GM12878 (cell line): Measurements from ENCODE around the gene TRMU. TPM values are rescaled to one million over a fixed set of nuclear protein-coding genes. Genes with fewer than 3 reads are reported as not detected.

Experiments
- ATAC-seq: fragments of 200-7000 bp; cut with Tn5 transposase; 3 replicates; pipeline ENCODE4 v1.9.1; 2020; ENCODE audit warnings: mild to moderate bottlenecking, moderate library complexity
- BruUV-seq: library from RNA; stranded (reverse); fragments of 400-500 nt; replicated peaks from 2 replicates; lab custom pipeline; 2021; lab: Mats Ljungman, UMichigan
- CTCF ChIA-PET: fragments of 300-600 bp; sonication (Branson Sonifier 250); formaldehyde crosslinking; extraction: SDS; loops from one replicate; lab custom pipeline; 2021; ENCODE audit warnings: inconsistent platforms; lab: Yijun Ruan, JAX
- POLR2A ChIA-PET: fragments of 350-600 bp; formaldehyde crosslinking; extraction: SDS; loops from one replicate; lab custom pipeline; 2021; ENCODE audit warnings: inconsistent platforms; lab: Charles Lee
- RAD21 ChIA-PET: fragments of 300-600 bp; sonication (Branson Sonifier 250); formaldehyde crosslinking; loops from one replicate; lab custom pipeline; 2023; ENCODE audit warnings: antibody characterized with exemption; ENCODE audit not compliant: unreplicated experiment; lab: Charles Lee
- SMC1A ChIA-PET: fragments of 300-600 bp; sonication (Branson Sonifier 250); formaldehyde crosslinking; loops from one replicate; lab custom pipeline; 2023; ENCODE audit not compliant: unreplicated experiment, uncharacterized antibody; lab: Charles Lee
- DNase-seq: peaks from one replicate; pipeline ENCODE4 v3.0.0-alpha.2; 2011; ENCODE audit warnings: low read depth, low spot score
- FAIRE-seq: peaks from 3 replicates; lab custom pipeline; 2011; peaks lifted over from hg19 to GRCh38; lab: Jason Lieb, UNC
- H2AFZ ChIP-seq: 2 replicates; pipeline ENCODE4 v1.6.0; 2011; ENCODE audit warnings: low read depth, low read length, control low read depth; ENCODE audit not compliant: control insufficient read depth
- H3K27ac ChIP-seq: 2 replicates; pipeline ENCODE4 v1.5.1; 2011; ENCODE audit warnings: control low read depth; ENCODE audit not compliant: control insufficient read depth, insufficient read depth
- H3K27me3 ChIP-seq, 2 experiments: replicated peaks in 1 of 2; 2 replicates each; pipeline versions ENCODE4 v1.6.0 to v1.6.1; 2011; ENCODE audit warnings: low read length in 1 of 2; ENCODE audit not compliant: control insufficient read depth in 2 of 2, insufficient read depth in 2 of 2
- H3K36me3 ChIP-seq, 2 experiments: 2 replicates each; pipeline ENCODE4 v1.5.1; 2011; ENCODE audit warnings: low read length in 1 of 2; ENCODE audit not compliant: control insufficient read depth in 2 of 2, insufficient read depth in 2 of 2
- H3K4me1 ChIP-seq: 2 replicates; pipeline ENCODE4 v1.6.1; 2011; ENCODE audit warnings: mild to moderate bottlenecking, low read length, moderate library complexity, mixed read lengths; ENCODE audit not compliant: control insufficient read depth, insufficient read depth
- H3K4me2 ChIP-seq: 2 replicates; pipeline ENCODE4 v1.6.0; 2011; ENCODE audit warnings: control low read depth; ENCODE audit not compliant: control insufficient read depth, insufficient read depth
- H3K4me3 ChIP-seq: fragments of 200-600 bp; sonication (generic); 2 replicates; pipeline ENCODE4 v1.5.1; 2016
- H3K79me2 ChIP-seq: 2 replicates; pipeline ENCODE4 v1.6.0; 2011; ENCODE audit warnings: low read length; ENCODE audit not compliant: control insufficient read depth, insufficient read depth
- H3K9ac ChIP-seq: 2 replicates; pipeline ENCODE4 v1.8.0; 2011; ENCODE audit warnings: low read length, control low read depth, mixed read lengths; ENCODE audit not compliant: control insufficient read depth, insufficient read depth
- H3K9me3 ChIP-seq: replicated peaks from 3 replicates; pipeline ENCODE4 v1.5.1; 2011; ENCODE audit warnings: mild to moderate bottlenecking, low read length; ENCODE audit not compliant: control insufficient read depth, insufficient read depth
- H4K20me1 ChIP-seq: 2 replicates; pipeline ENCODE4 v1.6.0; 2011; ENCODE audit not compliant: control insufficient read depth, insufficient read depth
- PAX5 ChIP-seq: IDR thresholded peaks from 2 replicates; pipeline ENCODE4 v1.6.1; 2011; ENCODE audit warnings: low read depth, low read length, borderline replicate concordance
- WGBS: methylation state at CpG from one replicate; pipeline ENCODE4 v1.1.6; 2016; ENCODE audit warnings: low lambda C conversion rate; ENCODE audit not compliant: insufficient replicate concordance, insufficient coverage; ENCODE audit errors: missing lambda C conversion rate; 5-methylcytosine and 5-hydroxymethylcytosine counted together
- in situ Hi-C: fragments of 300-500 bp; cut with MboI; formaldehyde crosslinking; loops from 9 replicates; pipeline ENCODE4 v1.14.3; 2018; ENCODE audit warnings: mixed read lengths
- intact Hi-C: fragments of 100-400 bp; cut with micrococcal nuclease; formaldehyde crosslinking; loops from one replicate; pipeline ENCODE4 v1.14.2; 2022; ENCODE audit not compliant: unreplicated experiment
- polyA plus RNA-seq, 11 experiments: library from polyadenylated mRNA; depleted of rRNA in 4 of 11; unstranded in 6 of 11; stranded (reverse) in 5 of 11; fragments of >200 nt; fragmentation: Nextera tagmentation in 4 of 11; fragmentation: Illumina TruSeq in 1 of 11; extraction: Ambion mirVana in 4 of 11; extraction: Trizol in 1 of 11; gene quantifications; 1 replicate in 1 of 11; 2 replicates in 10 of 11; pipeline versions ENCODE4 v1.2.1 to v1.2.3, GENCODE V29; 2011 to 2016; ENCODE audit warnings: inconsistent platforms in 2 of 11, missing spikeins in 2 of 11, low read depth in 1 of 11
- total RNA-seq, 4 experiments: library from RNA; depleted of rRNA in 3 of 4; stranded (reverse); fragments of >200 nt in 3 of 4; fragmentation: Illumina TruSeq in 1 of 4; extraction: Trizol in 1 of 4; gene quantifications; 2 replicates each; pipeline versions ENCODE4 v1.2.1 to v1.2.3, GENCODE V29; 2013 to 2021
- TF ChIP-seq, protein P1 (sequence below): IDR thresholded peaks from 2 replicates; pipeline ENCODE4 v1.6.1; 2011; ENCODE audit warnings: mild to moderate bottlenecking, low read depth, low read length, moderate library complexity; ENCODE audit not compliant: insufficient replicate concordance
- TF ChIP-seq, protein P2 (sequence below): IDR thresholded peaks from 2 replicates; pipeline ENCODE4 v1.6.1; 2012; ENCODE audit warnings: low read depth, low read length, improper control_type of control experiment

TRMU gene
- total and polyA plus RNA-seq, 10 of the 15 experiments (the other 5 are each of a cell fraction or from before 2014, with no cell fraction given) = 3.5 to 57.0 (median 44.0) TPM

- ChIA-PET RAD21 (no interaction called here), CTCF (no interaction called here)
Observed at GRCh38 chr22:46373921-46374662, 38.6 kb downstream of the TRMU start.

More at GRCh38 chr22:46373921-46374662, 38.6 kb downstream of the TRMU start:
- Histone ChIP-seq H3K4me3 (no peak overlapping the region), H3K36me3 (no peaks in the 10 kb centered on the region), H3K9ac (no peak overlapping the region; the same call in 1 of the 2 replicates), H3K4me2 (peak overlapping the region; percentile 25; the same call in 1 of the 2 replicates), H3K4me1 (peaks cover 6% of the 10 kb centered on the region), H3K27ac (no peak overlapping the region), H3K9me3 (peaks cover 3% of the 10 kb centered on the region; the same call in 2 of the 3 replicates), H4K20me1 (no peaks in the 10 kb centered on the region), H2AFZ (no peak overlapping the region; the same call in 1 of the 2 replicates), H3K27me3 (no peaks in the 10 kb centered on the region), H3K79me2 (no peaks in the 10 kb centered on the region)
- WGBS = 20% methylated on average over 31 of the region's 31 CpGs
- ATAC-seq (peak; percentile 41; the same call in 2 of the 3 replicates), FAIRE-seq (no peak), DNase-seq (peak; percentile 48)
- no TSS peak for BruUV-seq
- in situ Hi-C loops = no loop called here
- ChIA-PET SMC1A (no interaction called here), POLR2A (no interaction called here)
- TF ChIP-seq, protein P1, sequence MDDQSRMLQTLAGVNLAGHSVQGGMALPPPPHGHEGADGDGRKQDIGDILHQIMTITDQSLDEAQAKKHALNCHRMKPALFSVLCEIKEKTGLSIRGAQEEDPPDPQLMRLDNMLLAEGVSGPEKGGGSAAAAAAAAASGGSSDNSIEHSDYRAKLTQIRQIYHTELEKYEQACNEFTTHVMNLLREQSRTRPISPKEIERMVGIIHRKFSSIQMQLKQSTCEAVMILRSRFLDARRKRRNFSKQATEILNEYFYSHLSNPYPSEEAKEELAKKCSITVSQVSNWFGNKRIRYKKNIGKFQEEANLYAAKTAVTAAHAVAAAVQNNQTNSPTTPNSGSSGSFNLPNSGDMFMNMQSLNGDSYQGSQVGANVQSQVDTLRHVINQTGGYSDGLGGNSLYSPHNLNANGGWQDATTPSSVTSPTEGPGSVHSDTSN = peak; percentile 27
- peak; percentile 87 for TF ChIP-seq PAX5
- TF ChIP-seq, protein P2, sequence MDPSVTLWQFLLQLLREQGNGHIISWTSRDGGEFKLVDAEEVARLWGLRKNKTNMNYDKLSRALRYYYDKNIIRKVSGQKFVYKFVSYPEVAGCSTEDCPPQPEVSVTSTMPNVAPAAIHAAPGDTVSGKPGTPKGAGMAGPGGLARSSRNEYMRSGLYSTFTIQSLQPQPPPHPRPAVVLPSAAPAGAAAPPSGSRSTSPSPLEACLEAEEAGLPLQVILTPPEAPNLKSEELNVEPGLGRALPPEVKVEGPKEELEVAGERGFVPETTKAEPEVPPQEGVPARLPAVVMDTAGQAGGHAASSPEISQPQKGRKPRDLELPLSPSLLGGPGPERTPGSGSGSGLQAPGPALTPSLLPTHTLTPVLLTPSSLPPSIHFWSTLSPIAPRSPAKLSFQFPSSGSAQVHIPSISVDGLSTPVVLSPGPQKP = no peak
- intact Hi-C loops = no loop called here
